HepG2 (cell line): ENCODE results near the gene MEDAG.

Experiments
- ARNT2 ChIP-seq: sonication (generic); formaldehyde crosslinking; IDR thresholded peaks from 2 replicates; pipeline ENCODE4 v1.8.0; 2022; ENCODE audit warnings: mild to moderate bottlenecking, low read depth, missing genetic modification reagents, moderate library complexity
- CHCHD3 ChIP-seq: sonication (generic); formaldehyde crosslinking; IDR thresholded peaks from 2 replicates; pipeline ENCODE4 v1.8.0; 2022; ENCODE audit warnings: mild to moderate bottlenecking, missing genetic modification reagents, moderate library complexity
- EHMT2 ChIP-seq: fragments of 200-600 bp; sonication (generic); IDR thresholded peaks from 2 replicates; pipeline ENCODE4 v1.7.0; 2017; ENCODE audit warnings: antibody characterized with exemption, low read depth, low read length, borderline replicate concordance
- EZH2 ChIP-seq: conservative IDR thresholded peaks from 2 replicates; pipeline ENCODE4 v1.6.1; 2012; ENCODE audit warnings: mild to moderate bottlenecking, low read depth, low read length, moderate library complexity
- GTF2F1 ChIP-seq: fragments of 150-350 bp; IDR thresholded peaks from 2 replicates; pipeline ENCODE4 v1.6.1; 2014; ENCODE audit warnings: low read length
- JUND ChIP-seq: sonication (generic); formaldehyde crosslinking; IDR thresholded peaks from 2 replicates; pipeline ENCODE4 v1.8.0; 2022; ENCODE audit warnings: mild to moderate bottlenecking, missing genetic modification reagents
- PLRG1 ChIP-seq: fragments of 450-650 bp; conservative IDR thresholded peaks from 2 replicates; pipeline ENCODE4 v1.6.1; 2016
- ZNF12 ChIP-seq: sonication (generic); formaldehyde crosslinking; IDR thresholded peaks from 2 replicates; pipeline ENCODE4 v1.5.0; 2020; ENCODE audit warnings: missing genetic modification reagents
- ZNF292 ChIP-seq: sonication (generic); formaldehyde crosslinking; IDR thresholded peaks from 2 replicates; pipeline ENCODE4 v1.8.1; 2022; ENCODE audit warnings: mild to moderate bottlenecking, low read depth, missing genetic modification reagents, borderline replicate concordance
- ZNF569 ChIP-seq: sonication (generic); formaldehyde crosslinking; IDR thresholded peaks from 2 replicates; pipeline ENCODE4 v1.5.0; 2020; ENCODE audit warnings: mild to moderate bottlenecking, missing genetic modification reagents, moderate library complexity, borderline replicate concordance
- TF ChIP-seq, protein P1 (sequence below): sonication (generic); formaldehyde crosslinking; IDR thresholded peaks from 2 replicates; pipeline ENCODE4 v1.8.1; 2023; ENCODE audit warnings: missing genetic modification reagents, inconsistent platforms, borderline replicate concordance
- TF ChIP-seq, protein P2 (sequence below): sonication (generic); formaldehyde crosslinking; IDR thresholded peaks from 2 replicates; pipeline ENCODE4 v1.4.0; 2020; ENCODE audit warnings: missing genetic modification reagents
- TF ChIP-seq, protein P3 (sequence below), 2 experiments: IDR thresholded peaks; 2 replicates each; pipeline ENCODE4 v1.6.1; 2011 to 2012; ENCODE audit warnings: low read length in 2 of 2, borderline replicate concordance in 1 of 2, low read depth in 1 of 2, mild to moderate bottlenecking in 1 of 2, moderate library complexity in 1 of 2

DNA sequence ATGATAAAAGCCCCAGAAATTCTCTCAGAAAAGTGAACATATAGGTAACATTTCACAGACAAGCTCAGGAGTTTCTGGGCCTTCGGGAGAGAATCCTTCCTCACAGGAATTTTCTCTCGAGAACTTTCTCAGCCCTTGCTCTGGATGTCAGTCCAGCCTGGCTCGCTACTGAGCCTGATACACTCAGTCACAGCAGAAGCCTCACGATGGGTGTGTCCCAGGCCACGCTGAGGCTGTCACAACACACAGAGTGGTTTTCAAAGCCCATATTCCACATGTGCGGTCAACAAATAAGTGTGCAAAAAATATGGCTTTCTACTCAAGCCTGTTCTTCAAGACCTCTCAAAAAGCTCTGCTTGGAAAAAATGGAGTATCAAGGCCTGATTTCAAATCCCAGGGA lies 31.5 kb upstream of the MEDAG start:
- no peak for TF ChIP-seq PLRG1
- no peak for TF ChIP-seq JUND (CRISPR knock-in tag)
- no peak for TF ChIP-seq EHMT2
- TF ChIP-seq, protein P1, sequence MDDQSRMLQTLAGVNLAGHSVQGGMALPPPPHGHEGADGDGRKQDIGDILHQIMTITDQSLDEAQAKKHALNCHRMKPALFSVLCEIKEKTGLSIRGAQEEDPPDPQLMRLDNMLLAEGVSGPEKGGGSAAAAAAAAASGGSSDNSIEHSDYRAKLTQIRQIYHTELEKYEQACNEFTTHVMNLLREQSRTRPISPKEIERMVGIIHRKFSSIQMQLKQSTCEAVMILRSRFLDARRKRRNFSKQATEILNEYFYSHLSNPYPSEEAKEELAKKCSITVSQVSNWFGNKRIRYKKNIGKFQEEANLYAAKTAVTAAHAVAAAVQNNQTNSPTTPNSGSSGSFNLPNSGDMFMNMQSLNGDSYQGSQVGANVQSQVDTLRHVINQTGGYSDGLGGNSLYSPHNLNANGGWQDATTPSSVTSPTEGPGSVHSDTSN: no peak
- TF ChIP-seq ZNF292 (CRISPR knock-in tag): no peak
- no peak for TF ChIP-seq ZNF569 (CRISPR knock-in tag)
- TF ChIP-seq, protein P2, sequence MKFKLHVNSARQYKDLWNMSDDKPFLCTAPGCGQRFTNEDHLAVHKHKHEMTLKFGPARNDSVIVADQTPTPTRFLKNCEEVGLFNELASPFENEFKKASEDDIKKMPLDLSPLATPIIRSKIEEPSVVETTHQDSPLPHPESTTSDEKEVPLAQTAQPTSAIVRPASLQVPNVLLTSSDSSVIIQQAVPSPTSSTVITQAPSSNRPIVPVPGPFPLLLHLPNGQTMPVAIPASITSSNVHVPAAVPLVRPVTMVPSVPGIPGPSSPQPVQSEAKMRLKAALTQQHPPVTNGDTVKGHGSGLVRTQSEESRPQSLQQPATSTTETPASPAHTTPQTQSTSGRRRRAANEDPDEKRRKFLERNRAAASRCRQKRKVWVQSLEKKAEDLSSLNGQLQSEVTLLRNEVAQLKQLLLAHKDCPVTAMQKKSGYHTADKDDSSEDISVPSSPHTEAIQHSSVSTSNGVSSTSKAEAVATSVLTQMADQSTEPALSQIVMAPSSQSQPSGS (CRISPR knock-in tag): no peak
- TF ChIP-seq, protein P3, sequence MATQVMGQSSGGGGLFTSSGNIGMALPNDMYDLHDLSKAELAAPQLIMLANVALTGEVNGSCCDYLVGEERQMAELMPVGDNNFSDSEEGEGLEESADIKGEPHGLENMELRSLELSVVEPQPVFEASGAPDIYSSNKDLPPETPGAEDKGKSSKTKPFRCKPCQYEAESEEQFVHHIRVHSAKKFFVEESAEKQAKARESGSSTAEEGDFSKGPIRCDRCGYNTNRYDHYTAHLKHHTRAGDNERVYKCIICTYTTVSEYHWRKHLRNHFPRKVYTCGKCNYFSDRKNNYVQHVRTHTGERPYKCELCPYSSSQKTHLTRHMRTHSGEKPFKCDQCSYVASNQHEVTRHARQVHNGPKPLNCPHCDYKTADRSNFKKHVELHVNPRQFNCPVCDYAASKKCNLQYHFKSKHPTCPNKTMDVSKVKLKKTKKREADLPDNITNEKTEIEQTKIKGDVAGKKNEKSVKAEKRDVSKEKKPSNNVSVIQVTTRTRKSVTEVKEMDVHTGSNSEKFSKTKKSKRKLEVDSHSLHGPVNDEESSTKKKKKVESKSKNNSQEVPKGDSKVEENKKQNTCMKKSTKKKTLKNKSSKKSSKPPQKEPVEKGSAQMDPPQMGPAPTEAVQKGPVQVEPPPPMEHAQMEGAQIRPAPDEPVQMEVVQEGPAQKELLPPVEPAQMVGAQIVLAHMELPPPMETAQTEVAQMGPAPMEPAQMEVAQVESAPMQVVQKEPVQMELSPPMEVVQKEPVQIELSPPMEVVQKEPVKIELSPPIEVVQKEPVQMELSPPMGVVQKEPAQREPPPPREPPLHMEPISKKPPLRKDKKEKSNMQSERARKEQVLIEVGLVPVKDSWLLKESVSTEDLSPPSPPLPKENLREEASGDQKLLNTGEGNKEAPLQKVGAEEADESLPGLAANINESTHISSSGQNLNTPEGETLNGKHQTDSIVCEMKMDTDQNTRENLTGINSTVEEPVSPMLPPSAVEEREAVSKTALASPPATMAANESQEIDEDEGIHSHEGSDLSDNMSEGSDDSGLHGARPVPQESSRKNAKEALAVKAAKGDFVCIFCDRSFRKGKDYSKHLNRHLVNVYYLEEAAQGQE (IDR thresholded peaks at IDR 0.05; ENCODE audit: borderline replicate concordance in 1 of 2, low read depth in 1 of 2, low read length in 2 of 2): no peak
- TF ChIP-seq EZH2: no peak
- no peak for TF ChIP-seq ZNF12 (CRISPR knock-in tag)
- no peak for TF ChIP-seq CHCHD3
- no peak for TF ChIP-seq GTF2F1
- no peak for TF ChIP-seq ARNT2 (CRISPR knock-in tag)
